Upper lobe of left lung (tissue), 6 donors: ENCODE data around the gene SLC22A13. TPM values are rescaled to one million over a fixed set of nuclear protein-coding genes. Genes with fewer than 3 reads are reported as not detected.
A peak's percentile ranks its signal among the peaks of the same experiment; 100 is the strongest.

Experiments
- ATAC-seq, 2 donors: fragments of 200-7000 bp; cut with Tn5 transposase; one replicate each; pipeline ENCODE4 v1.9.1; 2022; ENCODE audit warnings: mild to moderate bottlenecking in 2 of 2, moderate library complexity in 2 of 2; ENCODE audit not compliant: low FRiP score in 2 of 2
- DNase-seq, 2 donors: peaks; one replicate each; pipeline ENCODE4 v3.0.0-alpha.2; 2019 to 2020
- H3K27ac ChIP-seq, 4 donors: fragments of 200-600 bp; sonication (generic); one replicate each; pipeline ENCODE4 v1.5.1; 2016 to 2019
- H3K27me3 ChIP-seq, 4 donors: fragments of 200-600 bp; sonication (generic); one replicate each; pipeline ENCODE4 v1.5.1; 2017 to 2019
- H3K36me3 ChIP-seq, 4 donors: fragments of 200-600 bp; sonication (generic); one replicate each; pipeline ENCODE4 v1.5.1; 2016 to 2019
- H3K4me1 ChIP-seq, 4 donors: fragments of 200-600 bp; sonication (generic); one replicate each; pipeline ENCODE4 v1.5.1; 2018 to 2019
- H3K4me3 ChIP-seq, 4 donors: fragments of 200-600 bp; sonication (generic); one replicate each; pipeline ENCODE4 v1.5.1; 2017 to 2019; ENCODE audit warnings: mild to moderate bottlenecking in 2 of 4, moderate library complexity in 1 of 4
- H3K9me3 ChIP-seq, 4 donors: fragments of 200-600 bp; sonication (generic); one replicate each; pipeline ENCODE4 v1.5.1; 2018 to 2019
- EP300 ChIP-seq, 4 donors: sonication (generic); formaldehyde crosslinking; IDR thresholded peaks; one replicate each; pipeline ENCODE4 v1.5.1; 2017; ENCODE audit warnings: antibody characterized with exemption in 4 of 4, control low read depth in 2 of 4
- POLR2A ChIP-seq, 4 donors: fragments of 450-650 bp; IDR thresholded peaks; one replicate each; pipeline ENCODE4 v1.5.1; 2016 to 2017; ENCODE audit warnings: antibody characterized with exemption in 4 of 4, mild to moderate bottlenecking in 2 of 4
- POLR2AphosphoS5 ChIP-seq, 2 donors: sonication (generic); formaldehyde crosslinking; IDR thresholded peaks; one replicate each; pipeline ENCODE4 v1.5.1; 2017; ENCODE audit warnings: antibody characterized with exemption in 2 of 2
- WGBS, 2 donors: methylation state at CpG; one replicate each; pipeline ENCODE4 v1.1.5; 2017 to 2018; 5-methylcytosine and 5-hydroxymethylcytosine counted together
- total RNA-seq, 6 donors: library from RNA; depleted of rRNA in 4 of 6; stranded (reverse); fragments of >200 nt in 4 of 6; gene quantifications; one replicate each; pipeline versions ENCODE4 v1.1.0 to v1.2.1, GENCODE V29; 2016 to 2021
- TF ChIP-seq, protein P1 (sequence below), 6 experiments: fragments of 450-650 bp in 4 of 6; fragments of 200-600 bp in 2 of 6; sonication (generic) in 2 of 6; IDR thresholded peaks; one replicate each; pipeline ENCODE4 v1.5.1; 2016 to 2019; ENCODE audit warnings: antibody characterized with exemption in 6 of 6
- donor health status: DM: no; HTN: no; CAD: no; lungs with moderate emphysema.
- donor health status: DM: no; HTN: yes; CAD: no; lungs with severe emphysema.

Gene SLC22A13
- total RNA-seq, 6 donors from 2014 or later: 0.27 to 1.6 (median 0.48) TPM; not detected in 2

DNA sequence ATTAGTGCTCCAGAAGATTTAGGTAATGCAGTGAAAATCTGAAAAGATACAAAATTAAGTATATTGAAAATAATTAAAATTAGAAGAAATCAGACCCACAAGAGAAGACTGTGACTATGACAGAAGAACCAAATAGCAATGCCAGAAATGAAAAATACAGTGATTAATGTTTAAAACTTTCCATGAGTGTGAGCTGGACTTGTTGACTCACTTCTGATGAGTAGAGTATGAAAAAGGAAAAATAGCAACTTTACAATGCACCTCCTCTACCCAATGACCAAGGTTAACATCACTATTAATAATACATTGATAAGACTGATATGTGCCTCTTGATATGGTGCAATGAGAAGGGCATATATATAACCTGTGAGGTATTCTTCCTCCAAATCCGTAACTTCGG, 39.3 kb upstream of the SLC22A13 start:
- peaks cover 0 to 16% (median 0%) of the 10 kb centered on the region in 4 donors for H3K4me1 ChIP-seq
- ATAC-seq (no peak), DNase-seq (no peak)
- TF ChIP-seq POLR2AphosphoS5 (IDR thresholded peaks at IDR 0.05): no peak
- no peak for TF ChIP-seq POLR2A (IDR thresholded peaks at IDR 0.05)
- TF ChIP-seq, protein P1, sequence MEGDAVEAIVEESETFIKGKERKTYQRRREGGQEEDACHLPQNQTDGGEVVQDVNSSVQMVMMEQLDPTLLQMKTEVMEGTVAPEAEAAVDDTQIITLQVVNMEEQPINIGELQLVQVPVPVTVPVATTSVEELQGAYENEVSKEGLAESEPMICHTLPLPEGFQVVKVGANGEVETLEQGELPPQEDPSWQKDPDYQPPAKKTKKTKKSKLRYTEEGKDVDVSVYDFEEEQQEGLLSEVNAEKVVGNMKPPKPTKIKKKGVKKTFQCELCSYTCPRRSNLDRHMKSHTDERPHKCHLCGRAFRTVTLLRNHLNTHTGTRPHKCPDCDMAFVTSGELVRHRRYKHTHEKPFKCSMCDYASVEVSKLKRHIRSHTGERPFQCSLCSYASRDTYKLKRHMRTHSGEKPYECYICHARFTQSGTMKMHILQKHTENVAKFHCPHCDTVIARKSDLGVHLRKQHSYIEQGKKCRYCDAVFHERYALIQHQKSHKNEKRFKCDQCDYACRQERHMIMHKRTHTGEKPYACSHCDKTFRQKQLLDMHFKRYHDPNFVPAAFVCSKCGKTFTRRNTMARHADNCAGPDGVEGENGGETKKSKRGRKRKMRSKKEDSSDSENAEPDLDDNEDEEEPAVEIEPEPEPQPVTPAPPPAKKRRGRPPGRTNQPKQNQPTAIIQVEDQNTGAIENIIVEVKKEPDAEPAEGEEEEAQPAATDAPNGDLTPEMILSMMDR (IDR thresholded peaks at IDR 0.05): no peak
- H3K27ac ChIP-seq: no peak overlapping the region
- no peaks in the 10 kb centered on the region for H3K9me3 ChIP-seq
- 100% methylated on average over 2 of the region's 2 CpGs for WGBS, 2 donors
- H3K36me3 ChIP-seq: peaks cover 0 to 58% (median 5%) of the 10 kb centered on the region in 4 donors
- H3K27me3 ChIP-seq: no peaks in the 10 kb centered on the region
- H3K4me3 ChIP-seq: no peak overlapping the region

DNA sequence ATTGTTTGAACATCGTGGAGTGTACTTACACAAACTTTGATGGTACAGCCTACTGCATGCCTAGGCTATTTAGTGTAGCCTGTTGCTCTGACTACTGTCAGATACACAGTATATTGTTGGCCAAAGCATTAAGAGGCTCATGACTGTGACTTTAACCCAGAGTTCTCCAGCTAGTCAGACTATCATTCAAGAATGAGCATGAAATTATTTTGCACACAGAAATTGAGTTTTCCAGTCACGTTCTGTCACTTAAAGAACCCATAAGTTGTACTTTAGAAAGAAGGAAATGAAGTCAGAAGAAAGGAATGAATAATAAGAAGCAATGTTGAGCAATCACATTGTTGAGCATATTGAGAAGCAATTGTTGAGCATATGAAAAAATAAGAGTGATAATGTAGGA, 37.6 kb upstream of the SLC22A13 start:
- Histone ChIP-seq H3K27me3 (no peaks in the 10 kb centered on the region), H3K27ac (peak overlapping the region in 1 of 4 donors; percentile 5), H3K4me3 (no peak overlapping the region), H3K9me3 (no peaks in the 10 kb centered on the region), H3K4me1 (peaks cover 0 to 16% (median 0%) of the 10 kb centered on the region in 4 donors), H3K36me3 (peaks cover 0 to 61% (median 5%) of the 10 kb centered on the region in 4 donors)
- WGBS, 2 donors: 49 to 60% methylated on average over 2 of the region's 2 CpGs
- ATAC-seq (peak; percentile 52 to 85), DNase-seq (no peak)
- TF ChIP-seq POLR2AphosphoS5 (IDR thresholded peaks at IDR 0.05): no peak
- TF ChIP-seq, protein P1 (IDR thresholded peaks at IDR 0.05): no peak
- no peak for TF ChIP-seq POLR2A (IDR thresholded peaks at IDR 0.05)
- TF ChIP-seq EP300 (IDR thresholded peaks at IDR 0.05): no peak

DNA sequence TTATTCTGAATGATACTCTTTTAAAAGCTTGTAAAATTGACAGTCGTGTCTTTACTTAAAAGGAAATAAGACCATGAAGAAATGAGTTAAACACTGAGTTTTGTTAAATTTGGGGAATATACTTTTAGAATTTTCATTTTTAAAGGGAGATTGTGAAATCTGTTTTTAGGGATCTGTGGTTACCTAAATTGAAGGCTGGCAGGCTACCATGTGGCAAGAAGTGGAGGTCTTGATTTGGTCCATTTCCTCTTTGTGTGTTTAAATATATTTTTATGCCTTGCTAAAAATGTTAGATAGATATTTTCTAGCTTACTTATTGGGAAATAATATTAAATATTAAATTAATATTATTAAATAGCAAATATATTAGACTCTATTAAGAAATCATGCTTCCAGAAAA, 36.6 kb upstream of the SLC22A13 start:
- H3K36me3 ChIP-seq: peaks cover 0 to 50% (median 1%) of the 10 kb centered on the region in 4 donors
- H3K27ac ChIP-seq: no peak overlapping the region
- H3K4me1 ChIP-seq: peaks cover 0 to 16% (median 0%) of the 10 kb centered on the region in 4 donors
- no peaks in the 10 kb centered on the region for H3K9me3 ChIP-seq
- no peaks in the 10 kb centered on the region for H3K27me3 ChIP-seq
- no peak overlapping the region for H3K4me3 ChIP-seq
- TF ChIP-seq EP300 (IDR thresholded peaks at IDR 0.05) (no peak), POLR2A (IDR thresholded peaks at IDR 0.05) (no peak), POLR2AphosphoS5 (IDR thresholded peaks at IDR 0.05) (no peak)
- TF ChIP-seq, protein P1 (IDR thresholded peaks at IDR 0.05): no peak
- ATAC-seq (no peak), DNase-seq (no peak)
- 87 to 92% methylated on average over 1 of the region's 1 CpG for WGBS, 2 donors

DNA sequence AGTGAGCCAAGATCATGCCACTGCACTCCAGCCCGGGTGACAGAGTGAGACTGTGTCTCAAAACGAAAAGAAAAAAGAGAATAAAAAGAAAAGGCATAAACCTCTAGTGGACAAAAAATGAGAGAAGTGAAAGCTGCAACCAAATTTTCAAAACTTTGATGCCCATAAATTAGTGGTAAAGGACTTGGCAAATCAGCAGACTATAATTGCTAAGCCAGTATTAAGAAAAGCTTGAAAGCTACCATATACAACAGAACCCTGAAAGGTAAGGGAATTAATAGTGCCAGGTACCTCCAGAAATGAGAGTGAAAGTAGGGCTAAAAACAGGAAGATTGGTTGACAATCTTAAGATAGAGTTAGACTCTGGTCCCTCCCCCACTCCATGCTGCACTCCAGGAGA, 32.9 kb upstream of the SLC22A13 start:
- no peak overlapping the region for H3K27ac ChIP-seq
- TF ChIP-seq EP300 (IDR thresholded peaks at IDR 0.05) (no peak), POLR2AphosphoS5 (IDR thresholded peaks at IDR 0.05) (no peak), POLR2A (IDR thresholded peaks at IDR 0.05) (no peak)
- TF ChIP-seq, protein P1 (IDR thresholded peaks at IDR 0.05): no peak
- H3K36me3 ChIP-seq: peaks cover 0 to 40% (median 5%) of the 10 kb centered on the region in 4 donors
- 73 to 81% methylated on average over 2 of the region's 2 CpGs for WGBS, 2 donors
- H3K4me3 ChIP-seq: no peak overlapping the region
- peaks cover 0 to 15% (median 0%) of the 10 kb centered on the region in 4 donors for H3K4me1 ChIP-seq
- DNase-seq (no peak), ATAC-seq (no peak)
- no peaks in the 10 kb centered on the region for H3K27me3 ChIP-seq
- peaks cover 0 to 4% (median 1%) of the 10 kb centered on the region in 4 donors for H3K9me3 ChIP-seq

DNA sequence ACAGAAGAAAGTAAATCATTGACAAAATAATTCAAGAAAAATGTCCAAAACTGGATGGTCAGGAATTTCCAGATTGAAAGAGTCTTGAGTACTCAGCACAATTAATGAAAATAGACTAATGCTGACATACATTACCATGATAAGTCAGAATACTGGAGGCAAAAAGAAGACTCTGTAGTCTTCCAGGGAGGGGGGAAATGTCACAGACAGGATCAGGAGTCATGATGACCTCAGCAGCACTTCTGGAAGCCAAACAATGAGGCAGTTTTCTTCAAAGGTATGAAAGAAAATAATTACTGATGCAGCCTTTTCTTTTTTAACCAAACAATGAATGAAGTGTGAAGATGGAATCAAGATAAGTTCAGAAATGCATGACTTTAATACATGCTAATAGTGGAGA, 30.1 kb upstream of the SLC22A13 start:
- no peak for TF ChIP-seq POLR2AphosphoS5 (IDR thresholded peaks at IDR 0.05)
- TF ChIP-seq, protein P1 (IDR thresholded peaks at IDR 0.05): no peak
- Histone ChIP-seq H3K4me3 (no peak overlapping the region), H3K27me3 (no peaks in the 10 kb centered on the region), H3K9me3 (peaks cover 0 to 9% (median 5%) of the 10 kb centered on the region in 4 donors), H3K27ac (no peak overlapping the region), H3K4me1 (no peaks in the 10 kb centered on the region), H3K36me3 (peaks cover 6 to 54% (median 8%) of the 10 kb centered on the region in 4 donors)
- no peak for ATAC-seq
- DNase-seq: no peak
